Kidney capillary endothelial cell (primary cell): ENCODE results near the gene EVL.

Experiments
- DNase-seq: peaks from one replicate; pipeline ENCODE4 v3.0.0-alpha.2; 2018; ENCODE audit warnings: low spot score

The EVL gene

DNA sequence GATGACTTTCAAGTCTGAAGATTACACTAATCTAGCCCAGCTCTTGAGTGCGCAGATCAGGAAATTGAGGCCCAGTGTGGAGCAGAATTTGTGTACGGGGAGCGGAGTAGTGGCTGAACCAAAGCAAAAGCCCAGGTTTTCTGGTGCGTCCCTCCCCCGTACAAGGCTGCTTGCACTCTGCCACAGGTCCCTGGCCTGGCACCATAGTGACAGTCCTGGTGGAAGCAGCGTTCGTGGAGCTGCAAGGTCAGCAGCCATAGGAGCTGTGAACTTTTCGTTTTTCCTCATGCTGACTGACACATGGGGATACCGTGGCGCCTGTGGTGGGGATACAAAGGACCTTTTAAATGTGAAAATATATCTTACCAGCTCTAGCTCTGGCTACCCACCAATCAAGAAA is 1.7 kb downstream of the EVL start:
- DNase-seq, result no peak

DNA sequence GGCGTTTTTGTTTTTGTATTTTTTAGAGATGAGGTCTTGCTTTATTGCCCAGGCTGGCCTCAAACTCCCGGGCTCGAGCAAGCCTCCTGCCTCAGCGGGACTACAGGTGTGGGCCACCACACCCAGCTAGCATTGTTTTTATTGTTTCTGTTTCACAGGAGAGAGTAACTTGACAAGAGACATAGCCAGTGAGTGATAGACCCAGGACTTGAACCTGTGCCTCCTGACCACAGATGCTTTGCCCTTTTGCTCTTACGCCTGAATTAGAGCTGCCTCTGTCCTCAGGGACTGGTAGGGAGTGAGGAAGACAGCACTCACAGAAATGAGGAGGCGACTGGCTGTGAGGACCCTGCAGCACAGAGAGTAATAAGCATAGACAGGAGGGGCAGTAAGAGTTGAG is 2.3 kb downstream of the EVL start:
- DNase-seq, result no peak

DNA sequence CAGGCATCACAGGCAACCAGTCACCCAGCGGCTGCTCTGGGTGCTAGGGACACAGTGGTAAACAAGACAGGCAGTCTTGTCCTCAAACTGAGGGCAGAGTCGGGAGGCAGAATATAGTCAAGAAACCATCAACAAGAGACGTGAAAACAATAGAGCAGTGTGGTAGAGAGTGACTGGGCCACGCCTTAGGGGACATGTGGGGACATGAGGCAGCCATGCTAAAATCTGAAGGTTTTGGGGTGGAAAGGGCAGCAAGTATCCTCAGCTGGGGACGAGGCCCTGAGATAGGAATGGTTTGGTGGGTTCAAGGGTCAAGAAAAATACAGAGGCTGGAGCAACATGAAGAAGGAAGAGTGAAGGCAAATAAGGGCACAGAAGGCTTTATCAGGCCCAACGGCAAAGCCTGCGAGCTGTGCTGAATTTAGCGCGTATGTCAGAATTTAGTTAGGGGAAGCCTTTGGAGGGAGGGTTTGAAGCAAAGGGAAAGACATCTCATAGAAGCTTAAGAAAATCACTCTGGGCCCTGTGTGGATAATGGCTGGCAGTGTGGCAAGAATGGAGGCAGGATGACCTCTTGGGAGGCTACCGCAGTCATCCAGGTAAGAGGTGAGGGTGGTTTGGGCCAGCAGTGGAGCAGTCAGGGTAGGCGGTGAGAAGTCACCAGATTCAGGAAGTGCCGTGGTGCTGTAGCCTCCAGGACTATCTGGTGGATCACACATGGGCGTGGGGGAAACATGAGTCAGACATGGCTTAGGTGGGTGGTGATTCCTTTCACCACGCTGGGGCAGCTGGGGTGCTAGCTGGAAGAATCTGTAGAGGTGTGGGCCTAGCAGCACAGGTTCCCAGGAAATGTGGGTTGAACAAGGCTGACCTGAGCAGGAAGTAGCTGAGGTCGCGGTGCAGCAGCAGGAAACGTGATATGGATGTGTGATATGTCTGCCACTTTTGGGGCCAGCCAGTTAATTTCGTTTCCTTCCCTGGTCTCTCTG is 3.0 kb downstream of the EVL start:
- DNase-seq, result peak; percentile 10

DNA sequence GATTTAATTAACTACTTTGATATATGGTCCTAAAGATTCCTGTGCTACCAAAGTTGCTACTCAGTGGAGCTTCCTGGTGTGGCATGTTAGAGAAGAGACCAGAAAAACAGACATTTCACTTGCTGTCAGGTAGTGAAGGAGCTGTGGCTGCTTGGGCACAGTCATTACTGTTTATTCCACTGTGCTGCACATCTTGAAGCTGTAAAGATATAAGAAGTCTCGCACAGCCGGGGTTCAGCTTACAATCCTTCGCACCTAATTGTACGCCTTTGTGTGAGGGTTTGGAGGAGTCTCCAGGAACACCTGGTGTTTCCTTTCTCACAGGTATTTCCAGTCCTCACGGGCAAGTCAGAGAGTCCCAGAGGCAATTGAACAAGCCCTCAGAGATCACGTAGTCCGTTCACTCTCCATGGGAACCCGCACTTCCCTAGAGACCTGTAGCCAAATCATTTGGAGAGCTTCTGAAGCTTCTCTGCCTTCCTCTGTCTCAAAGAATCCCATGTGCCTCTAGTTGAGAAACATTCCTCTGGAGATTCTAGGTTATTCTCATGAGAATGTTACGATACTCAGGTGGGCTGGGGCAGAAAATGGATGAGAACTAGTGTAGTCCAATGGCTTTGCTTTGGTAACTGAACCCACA is 4.1 kb downstream of the EVL start:
- DNase-seq, result no peak

DNA sequence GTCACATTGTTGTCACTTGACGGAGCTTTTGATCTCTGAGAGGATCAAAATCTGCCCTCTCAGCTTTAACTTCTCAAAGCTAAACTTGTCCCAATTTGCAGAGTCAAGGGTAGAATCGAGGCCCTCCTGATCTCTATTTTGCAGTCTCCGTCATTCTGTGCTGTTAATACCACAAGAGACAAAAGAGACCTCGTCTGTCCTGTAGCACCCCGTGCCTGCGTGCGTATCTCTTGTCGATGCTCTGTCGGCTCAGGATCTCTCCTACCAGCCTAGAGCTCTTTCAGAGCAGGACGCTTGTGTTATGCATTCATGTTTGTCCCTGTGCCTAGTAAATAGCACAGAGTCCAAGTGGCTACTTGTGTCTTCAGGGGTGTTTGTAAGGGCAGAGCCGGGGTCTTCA is 5.1 kb downstream of the EVL start:
- DNase-seq, result no peak

DNA sequence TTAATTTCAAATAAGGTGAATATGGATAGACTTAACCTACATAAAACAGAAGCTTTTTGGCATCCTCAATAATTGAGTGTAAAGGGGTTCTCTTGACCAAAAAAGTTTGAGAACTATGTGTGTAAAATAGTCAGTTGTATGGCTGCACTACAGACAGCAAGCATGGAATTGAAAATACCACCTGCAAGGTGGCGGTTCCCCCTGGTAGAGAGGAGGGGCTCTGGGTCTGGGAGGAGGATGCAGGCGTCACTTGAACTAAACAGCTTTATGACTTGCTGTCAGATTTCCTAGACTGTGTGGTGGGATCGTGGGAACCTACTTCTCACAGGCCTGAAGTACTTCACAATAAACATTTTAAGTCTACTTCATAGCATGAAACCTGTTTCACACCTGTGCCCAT is 6.3 kb downstream of the EVL start:
- no peak for DNase-seq

DNA sequence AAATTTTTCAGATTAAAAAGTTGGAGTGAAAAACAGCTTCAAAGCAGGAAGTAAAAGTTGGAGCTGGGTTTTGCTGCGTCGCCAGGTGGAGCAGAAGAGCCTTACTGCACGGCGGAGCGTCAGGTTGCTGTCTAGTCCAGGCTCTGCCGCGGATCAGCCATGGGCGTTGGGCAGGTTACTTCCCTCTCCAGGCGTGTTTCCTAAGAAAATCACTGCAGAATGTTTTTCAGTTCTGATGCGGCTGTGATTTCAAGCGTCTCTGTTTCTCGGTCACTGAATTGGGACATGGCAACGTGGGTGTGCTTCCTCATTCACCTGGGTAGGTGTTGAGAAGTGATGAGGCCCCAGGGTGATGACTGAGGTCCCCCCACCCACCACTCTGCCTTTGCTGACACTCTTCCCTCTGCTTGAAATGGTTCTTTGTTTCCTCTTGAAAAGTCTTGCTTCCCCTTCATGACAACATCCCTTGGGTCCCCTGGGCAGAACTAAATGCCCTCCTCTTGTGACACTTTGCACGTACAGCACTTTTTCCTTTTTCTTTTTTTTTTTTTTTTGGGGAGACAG is 7.6 kb downstream of the EVL start:
- no peak for DNase-seq

DNA sequence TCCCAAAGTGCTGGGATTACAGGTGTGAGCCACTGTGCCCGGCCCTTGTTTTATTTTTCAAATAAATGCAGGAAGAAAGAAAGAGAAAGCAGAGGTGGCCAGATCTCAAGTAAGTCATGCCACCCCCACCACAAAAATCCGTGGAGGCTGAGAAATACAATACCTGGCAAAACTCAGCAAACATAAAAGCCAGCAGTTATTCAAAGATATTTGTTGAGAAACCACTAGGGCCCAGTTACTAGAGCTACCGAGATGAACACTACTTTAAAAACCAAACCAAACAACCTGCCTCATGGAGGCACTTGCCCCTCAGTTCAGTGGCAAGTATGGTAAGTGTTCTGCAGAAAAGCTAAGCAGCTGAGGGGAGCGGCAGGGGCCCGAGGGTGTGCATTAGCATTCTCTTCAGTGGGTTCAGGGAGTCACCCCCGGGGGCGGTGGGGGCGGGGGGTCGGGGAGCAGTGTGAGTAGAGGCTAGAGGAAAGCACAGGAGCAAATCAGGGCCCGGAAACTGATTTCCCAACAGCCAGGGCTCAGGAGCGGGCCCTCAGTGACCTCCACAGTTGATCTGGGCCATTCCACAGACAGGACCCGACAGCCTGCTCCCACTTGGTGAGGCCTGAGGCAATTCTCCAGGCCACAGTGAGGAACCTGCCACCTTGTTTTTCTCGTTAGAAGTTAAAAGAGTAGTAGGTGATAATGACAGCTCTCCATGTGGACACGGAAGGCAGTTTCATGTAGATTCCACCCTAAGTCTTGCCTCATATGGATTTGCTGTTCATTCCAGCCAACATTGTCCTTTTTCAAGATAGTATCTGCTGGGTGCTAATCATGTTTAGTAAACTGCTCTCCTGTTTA is 8.6 kb downstream of the EVL start:
- DNase-seq, result no peak

DNA sequence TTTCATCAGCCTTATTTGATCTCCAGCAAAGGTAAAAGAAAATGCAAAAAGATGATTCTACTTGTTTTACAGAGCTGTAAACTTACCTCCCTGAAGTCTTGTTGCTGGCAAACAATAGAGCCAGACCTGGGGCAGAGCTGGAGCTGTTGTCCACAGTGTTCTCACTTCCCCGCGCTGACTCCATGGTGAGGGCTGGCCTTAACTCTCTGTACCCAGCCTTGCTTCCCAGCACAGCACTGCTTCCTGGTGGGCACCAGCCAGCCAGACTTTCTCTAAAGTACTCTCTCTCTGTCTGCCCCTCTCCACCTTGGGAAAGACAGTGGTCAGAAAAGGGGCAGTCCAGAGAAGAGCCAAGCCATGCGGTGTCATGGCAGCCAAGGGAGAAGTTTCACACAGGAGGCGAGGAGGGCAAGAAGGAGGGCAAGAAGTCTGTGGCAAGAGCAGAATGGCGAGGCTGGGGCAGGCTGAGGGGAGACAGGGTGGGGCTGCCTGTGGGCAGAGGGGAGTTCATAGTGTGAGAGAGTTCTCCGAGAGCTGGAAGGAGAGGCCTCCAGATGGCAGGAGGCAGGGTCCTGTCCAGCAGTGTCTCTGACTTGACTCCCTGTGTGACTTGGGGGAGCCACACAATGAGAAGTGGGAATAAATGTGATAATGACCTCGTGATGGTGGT is 9.3 kb downstream of the EVL start:
- no peak for DNase-seq

DNA sequence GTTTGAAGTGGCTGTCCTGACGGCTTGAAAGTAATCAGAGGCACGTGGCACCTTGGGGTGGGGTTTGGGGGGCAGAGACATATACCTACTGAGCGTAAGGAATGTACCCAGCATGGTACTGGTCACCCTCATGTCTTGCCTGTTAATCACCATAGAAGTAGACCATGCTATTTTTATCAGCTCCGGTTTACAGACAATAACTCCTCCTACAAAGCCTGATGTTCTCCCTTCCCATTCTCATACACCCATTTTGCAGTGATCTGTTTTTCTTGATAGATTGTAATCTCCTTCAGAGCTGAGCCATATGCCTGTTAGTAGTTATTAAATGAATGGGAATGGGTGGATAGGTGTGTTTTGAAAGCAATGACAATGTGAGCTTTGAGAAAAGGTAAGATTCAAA is 10.5 kb downstream of the EVL start:
- no peak for DNase-seq

DNA sequence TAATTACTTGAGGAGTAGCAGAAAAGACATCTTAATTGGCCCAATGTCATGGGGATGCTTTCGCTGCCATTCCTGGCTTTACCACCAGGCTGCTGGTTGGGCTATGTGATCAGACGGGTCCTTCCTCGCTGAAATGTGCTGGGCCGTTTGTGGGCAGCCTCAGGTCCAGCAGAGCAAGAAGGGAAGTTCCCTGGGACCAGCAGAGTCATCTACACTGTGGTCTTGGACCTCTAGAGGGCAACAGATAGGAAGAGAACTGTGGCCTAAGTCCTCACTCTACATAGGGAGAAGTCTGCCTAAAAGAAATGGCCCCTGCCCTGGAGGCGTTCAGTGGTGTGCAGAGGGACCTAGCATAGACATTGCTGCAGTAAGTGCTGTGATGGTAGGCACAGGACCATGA is 10.9 kb downstream of the EVL start:
- DNase-seq, result no peak

DNA sequence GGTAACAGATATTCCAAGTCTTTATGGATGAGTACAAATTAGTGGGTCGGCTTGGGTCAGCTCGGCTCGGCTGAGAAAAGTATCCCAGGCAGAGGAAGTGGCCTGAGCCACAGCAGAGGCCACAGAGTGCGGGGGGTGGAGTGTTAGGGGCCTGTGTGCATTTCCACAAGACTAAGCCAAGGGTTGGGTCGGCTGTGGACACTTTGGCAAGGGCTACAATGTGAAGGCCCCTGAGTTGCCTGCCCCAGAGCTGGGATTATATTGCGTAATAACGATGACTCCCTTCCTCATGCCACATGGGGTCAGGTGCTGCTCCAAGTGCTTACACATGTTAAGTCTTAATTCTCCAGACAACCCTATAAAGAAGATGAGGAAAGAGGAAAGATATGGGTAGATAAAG is 11.4 kb downstream of the EVL start:
- DNase-seq, result no peak

DNA sequence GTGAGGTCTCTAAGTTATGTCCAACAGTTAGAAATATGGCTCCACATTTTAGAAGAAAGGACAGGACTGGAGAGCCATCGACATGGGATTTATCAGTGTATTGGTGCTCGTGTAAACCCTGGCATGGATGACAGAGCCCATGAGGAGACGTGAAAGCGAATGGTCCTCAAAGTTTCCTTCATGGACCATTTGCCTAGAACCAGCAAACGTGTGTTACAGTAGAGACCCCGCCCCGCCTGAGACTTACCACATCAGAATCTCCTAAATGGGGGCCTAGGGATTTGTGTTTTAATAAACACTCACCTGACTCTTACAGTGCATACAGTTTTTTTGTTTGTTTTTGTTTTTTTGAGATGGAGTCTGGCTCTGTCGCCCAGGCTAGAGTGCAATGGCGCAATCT is 12.2 kb downstream of the EVL start:
- DNase-seq, result no peak

DNA sequence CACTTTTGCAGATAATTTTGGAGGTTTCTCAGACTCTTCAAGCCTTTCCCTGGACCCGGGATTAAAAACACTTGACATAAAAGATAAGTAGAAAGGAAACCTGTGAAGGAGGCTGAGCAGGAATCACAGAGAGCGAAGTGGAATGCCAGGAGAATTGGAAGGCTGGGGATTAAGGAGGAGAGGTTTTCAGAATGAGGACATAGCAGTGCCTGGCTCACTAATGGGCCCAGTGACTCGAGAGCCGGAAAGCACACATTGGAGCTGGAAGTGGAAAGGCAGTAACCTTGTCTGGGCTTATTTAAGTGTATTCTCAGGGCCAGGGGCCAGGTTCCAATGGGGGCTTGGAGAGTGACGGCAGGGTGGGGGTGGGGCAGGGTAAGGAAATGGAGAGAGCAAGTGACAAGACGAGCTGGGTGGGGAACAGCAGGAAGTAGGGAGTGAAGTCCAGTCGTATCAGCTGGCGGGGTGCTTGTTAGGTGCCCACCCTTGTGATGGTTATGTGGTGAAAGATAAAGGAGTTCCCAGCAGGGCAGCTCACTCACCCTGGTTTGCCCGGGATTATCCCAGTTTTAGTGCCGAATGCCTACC is 13.1 kb downstream of the EVL start:
- DNase-seq, result no peak

DNA sequence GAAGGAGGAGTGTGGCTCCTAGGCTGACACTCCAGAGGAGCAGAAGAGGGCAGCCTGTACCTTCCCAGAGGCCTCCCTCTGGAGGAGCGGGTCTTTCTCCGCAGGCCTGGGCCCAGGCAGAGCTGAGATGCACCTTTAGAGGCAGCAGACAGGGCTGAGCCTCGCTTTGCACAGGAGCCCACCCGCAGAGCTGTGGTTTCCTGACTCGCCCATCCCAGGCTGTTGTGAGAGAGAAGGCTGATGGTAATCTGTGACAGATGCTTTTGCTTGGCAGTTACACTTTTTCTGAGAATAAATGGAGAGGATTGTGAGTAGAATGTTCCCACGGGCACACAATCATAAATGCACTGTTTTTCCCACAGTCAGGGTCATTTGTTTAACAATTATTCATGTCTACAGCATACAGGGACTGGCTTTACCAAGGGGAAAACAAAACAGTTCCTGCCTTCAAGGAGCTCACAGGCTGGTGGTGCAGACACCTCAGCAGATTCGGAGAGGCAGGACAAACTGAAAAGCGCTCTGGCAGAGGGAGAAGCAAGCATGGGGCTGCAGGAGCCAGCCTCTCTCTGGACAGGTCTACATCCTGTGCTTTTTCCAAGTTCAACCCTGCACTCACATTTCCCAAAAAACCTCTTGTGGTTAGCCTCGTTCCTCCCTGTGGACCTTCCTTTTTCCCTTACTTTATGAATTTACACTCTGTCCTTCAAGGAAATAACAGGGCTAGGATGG is 13.9 kb downstream of the EVL start:
- no peak for DNase-seq

DNA sequence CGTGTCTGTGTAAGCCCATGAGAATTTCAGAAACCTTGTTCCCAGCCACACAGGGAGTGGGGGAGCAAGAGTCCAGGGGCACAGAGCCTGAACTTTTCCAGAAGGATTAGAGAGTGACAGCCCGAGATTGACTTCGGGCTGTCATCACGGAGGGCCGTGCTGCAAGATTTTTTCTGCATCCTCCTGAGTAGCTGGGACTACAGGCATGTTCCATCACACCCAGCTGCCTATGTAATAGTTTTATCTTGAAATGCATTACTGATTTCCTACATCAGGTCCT is 14.4 kb downstream of the EVL start:
- no peak for DNase-seq

DNA sequence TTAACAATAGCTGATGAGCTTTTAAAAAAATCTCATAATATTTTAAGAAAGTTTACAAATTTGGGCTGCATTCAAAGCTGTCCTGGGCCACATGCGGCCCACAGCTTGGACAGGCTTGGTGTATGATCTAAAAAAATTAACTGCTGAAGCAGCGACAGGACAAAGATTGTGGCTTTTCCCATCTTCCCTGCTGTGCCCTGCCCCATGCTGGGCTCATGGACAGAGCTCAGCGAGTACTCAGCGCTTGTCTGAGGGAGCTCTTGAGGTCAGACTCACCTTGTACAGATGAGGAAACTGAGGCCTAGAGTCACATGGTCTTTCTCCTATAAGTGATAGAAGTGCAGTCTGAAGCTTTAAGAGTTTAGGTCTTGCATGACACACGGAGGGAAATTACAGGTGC is 15.0 kb downstream of the EVL start:
- DNase-seq, result no peak

DNA sequence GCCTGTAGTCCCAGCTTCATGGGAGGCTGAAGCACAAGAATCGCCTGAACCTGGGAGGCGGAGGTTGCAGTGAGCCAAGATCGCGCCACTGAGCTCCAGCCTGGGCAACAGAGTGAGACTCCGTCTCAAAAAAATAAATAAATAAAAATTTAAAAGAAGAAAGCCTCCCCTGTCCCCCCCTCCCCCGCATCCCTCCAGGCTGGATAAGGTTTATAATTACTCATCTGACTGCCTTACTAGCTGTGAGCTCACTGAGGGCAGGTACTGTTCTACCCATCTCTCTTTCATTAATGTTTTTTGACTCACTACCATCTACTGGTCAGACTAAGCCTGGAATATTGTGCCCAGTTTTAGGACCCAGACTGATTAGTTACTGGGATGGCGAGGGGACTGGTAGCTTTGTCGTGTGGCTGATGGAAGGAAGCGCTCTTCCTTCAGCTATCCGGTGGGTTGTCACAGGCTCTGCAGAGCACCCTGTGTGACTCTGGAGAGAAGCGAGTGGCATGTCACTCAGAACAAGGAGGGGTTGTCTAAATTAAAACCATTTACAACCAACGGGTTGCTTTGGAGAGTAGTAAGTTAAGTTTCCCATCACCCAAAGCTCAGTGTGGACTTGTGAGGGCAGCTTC is 16.9 kb downstream of the EVL start:
- DNase-seq, result no peak

DNA sequence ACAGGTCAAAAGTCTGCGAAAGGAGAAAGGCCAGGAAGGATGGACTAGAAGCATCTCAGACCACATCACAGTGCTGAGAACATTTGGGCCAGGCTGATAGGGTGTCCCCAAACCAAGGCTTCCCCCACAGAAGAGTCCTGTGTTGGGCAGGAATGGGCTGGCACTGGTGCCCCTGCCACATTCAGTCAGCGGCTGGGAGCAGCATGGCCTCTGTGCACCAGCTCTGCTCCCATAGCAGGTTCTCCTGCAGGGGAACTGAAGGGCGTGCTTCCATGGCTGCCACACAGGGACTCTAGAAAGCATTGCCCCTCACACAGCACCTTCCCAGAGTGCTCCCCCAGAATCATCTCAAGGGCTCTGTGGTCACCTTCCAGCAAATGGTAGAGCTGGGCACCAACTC is 17.5 kb downstream of the EVL start:
- no peak for DNase-seq

DNA sequence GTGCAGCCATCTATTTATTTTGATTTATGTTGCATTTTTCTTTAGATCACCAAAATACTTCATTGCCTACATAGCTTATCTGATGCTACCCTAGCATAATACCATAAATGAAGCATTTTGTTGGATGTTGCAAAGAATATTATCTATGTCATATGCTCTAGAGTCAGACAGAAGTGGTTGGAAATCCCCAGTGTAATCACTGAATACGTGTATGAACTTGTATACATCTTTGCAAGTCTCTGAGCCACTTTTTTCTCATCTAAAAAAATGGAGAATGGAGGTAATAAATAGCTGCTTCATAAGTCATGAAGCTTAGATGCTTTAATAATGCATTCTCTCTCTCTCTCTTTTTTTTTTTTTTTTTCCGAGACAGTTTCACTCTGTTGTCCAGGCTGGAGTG is 18.5 kb downstream of the EVL start:
- no peak for DNase-seq

DNA sequence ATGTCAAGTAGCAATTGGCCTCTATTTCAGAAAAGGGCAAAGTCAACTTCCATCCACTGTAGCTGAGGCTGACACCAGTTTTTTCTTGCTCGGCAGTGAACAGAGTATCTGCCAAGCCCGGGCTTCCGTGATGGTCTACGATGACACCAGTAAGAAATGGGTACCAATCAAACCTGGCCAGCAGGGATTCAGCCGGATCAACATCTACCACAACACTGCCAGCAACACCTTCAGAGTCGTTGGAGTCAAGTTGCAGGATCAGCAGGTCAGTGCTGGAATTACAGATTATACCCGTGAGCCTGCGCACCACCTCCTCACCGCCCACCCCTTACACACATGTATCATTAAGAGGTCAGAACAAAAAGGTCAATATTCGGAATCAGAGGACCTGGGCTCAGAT is 19.4 kb downstream of the EVL start:
- no peak for DNase-seq
